HL-60/S4 treated with phorbol 12-myristate 13-acetate at 8.2 ng/mL for 4 days and 3 days (cell line): ENCODE measurements around the gene DRD1.

Experiments
- in situ Hi-C: fragments of 300-500 bp; cut with MboI; formaldehyde crosslinking; loops from 2 replicates; pipeline ENCODE4 v1.15.0; 2022; ENCODE audit warnings: low sequenced_read_pairs

DRD1 gene

DNA sequence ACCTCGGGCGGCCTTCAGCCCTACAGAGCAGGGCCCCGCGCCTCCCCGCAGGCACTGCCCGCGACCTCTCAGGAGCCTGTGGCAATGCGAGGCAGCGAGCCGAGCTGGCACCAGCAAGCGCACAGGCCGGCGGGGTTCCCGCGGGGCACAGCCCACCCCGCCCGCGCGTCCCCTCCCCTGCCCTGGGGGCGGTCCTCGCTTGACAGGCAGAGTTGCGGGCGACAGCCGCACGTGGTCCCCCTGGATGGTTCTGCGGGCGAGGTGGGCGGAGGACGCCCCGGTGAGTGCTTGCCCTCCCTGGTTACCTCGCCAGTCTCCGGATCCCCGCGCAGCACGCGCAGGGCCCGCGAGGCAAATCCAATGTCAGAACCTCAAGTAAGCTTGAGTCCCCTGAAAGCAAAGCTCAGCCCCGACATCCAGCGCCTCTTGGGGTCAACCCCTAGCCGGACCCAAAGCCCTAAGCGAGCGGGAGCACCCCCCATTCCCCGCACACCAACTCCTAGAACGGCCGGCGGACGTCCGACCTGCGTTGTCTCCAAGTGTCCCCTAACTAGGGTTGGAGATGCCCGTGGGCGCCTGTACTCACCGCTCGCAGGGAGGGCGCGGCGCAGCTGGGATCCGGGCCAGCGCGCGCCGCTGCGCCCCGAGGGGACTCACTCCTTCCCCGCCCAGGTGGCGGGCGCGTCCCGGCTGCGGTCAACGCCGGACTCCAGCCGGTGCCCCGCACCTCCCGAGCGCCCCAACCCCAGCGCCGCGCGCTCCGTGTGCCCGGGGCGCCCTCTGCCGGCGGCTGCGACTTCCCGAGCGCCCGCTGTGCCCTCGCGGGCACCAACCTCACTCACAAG lies at the start of gene DRD1:
Gene DRD1, minus strand, starts transcription at position 123 of the 845 bp plus-strand sequence. CDS start 1,083 bp downstream, outside the sequence.
- in situ Hi-C loops = no loop called here

DNA sequence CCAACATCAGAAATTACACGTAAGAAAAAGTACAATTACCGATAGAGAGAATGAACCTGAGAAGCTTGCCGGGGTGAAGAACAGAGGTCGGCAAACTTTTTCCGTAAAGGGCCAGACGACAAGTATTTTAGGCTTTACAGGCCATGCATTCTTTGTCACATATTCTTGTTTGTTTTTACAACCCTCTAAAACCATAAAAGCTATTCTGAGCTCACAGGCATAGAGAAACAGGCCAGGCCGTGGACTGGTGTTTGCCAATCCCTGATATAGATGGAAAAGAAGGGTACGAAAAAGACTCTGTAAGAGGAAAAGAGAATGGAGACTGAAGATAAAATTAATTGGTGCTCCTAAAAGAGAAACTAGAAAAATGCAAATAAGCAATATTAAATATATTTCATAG lies 49.7 kb upstream of the DRD1 start:
- in situ Hi-C loops = no loop called here

DNA sequence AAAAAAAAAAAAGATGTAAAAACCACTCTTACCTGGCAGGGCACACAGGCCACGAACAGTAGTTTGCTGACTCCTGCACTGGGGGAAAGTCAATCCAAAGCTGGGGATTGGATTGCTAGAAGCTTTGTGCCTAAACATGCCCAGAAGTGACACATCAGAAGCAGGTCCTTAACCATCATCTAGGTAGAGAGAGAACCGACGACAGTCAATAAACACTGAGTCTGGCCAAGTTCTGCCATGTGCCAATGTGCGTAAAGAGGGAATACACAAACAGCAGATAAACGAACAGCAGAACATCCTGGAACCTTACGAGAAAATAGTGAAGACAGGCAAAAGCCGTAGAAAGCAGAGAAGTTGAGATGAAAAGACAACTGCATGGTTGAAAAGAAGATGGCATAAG lies 49.3 kb upstream of the DRD1 start:
- in situ Hi-C loops = no loop called here

DNA sequence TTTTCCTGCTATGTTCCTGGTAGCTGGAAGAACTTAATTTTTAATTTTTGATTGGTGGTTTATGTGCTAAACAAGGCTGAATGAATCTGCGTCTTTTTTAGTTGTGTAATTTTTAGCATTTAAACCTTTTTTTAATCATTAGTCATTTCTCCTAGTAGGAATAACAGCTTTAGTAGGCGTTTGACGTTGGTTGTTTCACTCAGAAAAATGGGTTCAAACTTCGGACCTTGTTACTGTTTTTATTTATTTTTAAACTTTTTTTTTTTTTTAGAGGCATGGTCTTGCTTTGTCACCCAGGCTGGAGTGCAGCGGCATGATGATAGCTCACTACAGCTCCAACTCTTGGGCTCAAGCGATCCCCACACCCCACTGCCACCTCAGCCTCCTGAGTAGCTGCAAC lies 47.2 kb upstream of the DRD1 start:
- in situ Hi-C loops = no loop called here

DNA sequence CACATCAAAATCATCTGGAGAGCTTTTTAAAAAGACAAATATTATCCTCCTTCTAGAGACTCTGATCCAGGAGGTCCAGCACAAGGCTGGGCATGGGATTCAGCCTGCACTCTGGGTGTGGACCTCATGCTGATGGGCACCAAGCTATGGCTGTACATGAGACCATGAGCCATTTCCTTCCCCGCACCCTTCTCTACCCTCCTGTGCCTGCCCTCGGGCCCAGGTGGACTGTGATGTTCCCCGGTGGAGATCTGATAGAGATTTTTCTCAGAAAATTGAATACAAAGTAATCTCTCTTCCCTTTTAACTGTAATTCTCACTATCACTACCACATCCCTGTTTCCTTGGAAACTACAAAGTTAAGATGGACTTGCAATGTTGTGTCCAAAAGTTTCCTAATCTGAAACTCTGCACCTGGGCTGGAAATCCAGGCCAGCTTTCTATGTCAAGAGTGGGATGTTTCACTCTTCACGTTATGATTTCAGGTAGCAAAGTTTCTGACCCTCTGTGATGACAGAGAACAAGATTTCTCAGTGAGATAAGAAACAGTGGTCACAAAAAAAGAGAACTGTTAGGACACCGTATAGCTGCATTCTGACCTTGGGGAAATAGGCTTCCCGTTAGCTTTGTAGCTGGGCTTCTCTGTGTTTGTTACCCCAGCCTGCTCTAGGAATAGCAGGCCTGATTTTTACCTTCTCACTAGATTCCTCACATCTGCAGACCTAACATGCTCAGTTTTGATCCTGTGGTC lies 45.9 kb upstream of the DRD1 start:
- in situ Hi-C loops = no loop called here

DNA sequence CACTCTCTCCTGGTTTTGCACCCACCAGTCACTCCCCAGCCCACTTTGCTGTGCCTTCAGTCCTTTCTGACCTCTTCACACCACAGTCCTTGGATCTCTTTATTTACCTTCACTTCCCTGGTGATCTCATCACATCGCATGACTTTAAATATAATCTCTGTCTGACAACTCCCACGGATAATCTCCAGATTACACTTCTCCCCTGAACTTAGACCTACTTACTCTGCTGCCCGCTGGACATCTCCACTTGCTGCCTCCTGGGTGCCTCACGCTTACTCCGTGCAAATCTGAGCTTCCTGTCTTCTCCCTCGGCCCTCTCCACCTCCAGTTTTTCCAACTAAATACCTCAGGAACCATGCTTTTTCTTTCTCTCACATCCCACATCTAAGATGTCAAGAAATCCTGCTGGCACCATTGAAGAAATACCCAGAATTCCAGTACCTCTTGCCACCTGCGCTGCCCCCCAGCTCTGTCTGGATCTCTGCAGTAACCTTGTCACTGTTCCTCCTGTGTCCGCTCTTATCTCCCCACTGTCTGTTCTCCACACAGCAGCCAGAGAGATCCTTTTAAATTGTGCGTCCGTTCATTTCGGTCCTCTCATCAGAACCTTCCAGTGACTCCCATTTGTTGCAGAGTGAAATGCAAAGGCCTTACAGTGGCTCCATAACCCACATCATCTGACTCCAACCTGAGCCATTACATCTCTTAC lies 43.7 kb upstream of the DRD1 start:
- in situ Hi-C loops = no loop called here

DNA sequence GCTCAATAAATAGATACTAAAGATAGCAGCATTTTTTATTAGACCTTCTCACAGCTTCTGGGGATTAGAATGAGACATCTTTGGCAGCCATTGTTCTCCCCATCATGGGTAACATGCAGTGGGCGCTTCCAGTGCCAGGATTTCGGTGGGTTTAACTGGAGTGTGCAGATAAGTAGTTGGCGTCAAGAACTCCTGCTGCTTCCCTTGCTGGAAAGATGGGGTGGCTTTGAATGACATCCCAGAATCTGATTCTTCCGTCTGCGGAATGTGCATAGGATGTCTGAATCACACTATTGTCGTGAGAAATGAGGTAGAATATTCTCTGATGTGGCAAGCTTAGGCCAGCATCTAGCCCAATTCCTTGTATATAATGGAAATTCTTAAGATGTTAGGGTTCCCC lies 41.6 kb upstream of the DRD1 start:
- in situ Hi-C loops = no loop called here

DNA sequence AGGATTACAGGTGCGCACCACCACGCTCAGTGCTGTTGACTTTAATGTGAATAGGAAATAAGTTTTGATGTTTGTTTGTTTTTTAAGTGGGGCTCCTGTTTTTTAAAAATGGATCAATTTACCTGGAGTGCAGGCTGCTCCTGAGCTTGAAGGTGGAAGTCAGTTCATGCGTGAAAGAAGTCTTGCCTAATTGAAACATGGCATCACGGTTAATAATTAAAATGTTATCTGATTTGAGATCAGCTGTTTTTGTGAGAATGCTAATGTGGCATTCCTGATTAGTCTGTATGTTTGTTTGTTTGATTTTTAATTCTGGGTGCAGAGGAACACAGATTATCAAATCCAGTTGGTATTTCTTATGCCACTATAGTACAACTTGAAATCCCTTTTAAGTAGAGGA lies 40.8 kb upstream of the DRD1 start:
- in situ Hi-C loops = no loop called here

DNA sequence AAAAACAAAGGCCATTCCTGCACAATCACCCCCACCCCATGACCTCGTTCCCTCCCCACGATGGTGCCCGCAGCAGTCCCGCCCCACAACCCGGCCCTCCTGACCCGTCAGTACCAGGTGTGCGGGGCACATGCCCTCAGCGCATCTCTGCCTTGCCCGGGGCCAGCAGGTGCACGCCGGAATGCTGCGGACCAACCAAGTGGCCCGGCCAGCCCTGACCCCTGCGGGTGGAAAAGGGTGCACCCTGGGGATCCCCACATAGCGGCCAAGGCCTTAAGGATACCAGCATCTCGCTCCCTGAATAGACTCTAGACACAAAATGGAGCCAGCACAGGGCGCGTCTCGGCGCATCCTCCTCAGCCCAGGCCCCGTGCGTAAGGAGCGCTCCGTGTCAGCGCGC lies 40.3 kb upstream of the DRD1 start:
- in situ Hi-C loops = no loop called here

DNA sequence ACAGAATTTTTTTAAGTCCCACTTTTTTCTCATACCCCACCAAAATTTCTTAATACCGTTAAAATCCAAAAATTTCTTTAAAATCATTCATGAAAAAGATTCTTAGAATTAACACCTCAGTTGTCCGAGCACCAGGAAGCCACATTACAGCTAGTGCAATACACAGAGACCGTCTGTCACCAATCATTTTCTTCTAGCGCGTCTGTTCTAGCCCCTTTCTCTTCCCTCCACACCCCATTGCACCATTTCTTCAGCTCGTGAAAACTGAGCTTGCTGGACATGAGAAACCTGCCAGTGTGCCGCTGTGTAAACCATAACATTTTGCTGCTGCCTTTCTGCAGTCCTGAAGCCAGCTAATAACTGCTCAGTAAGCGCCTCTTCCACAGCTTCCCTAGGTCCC lies 39.4 kb upstream of the DRD1 start:
- in situ Hi-C loops = no loop called here

DNA sequence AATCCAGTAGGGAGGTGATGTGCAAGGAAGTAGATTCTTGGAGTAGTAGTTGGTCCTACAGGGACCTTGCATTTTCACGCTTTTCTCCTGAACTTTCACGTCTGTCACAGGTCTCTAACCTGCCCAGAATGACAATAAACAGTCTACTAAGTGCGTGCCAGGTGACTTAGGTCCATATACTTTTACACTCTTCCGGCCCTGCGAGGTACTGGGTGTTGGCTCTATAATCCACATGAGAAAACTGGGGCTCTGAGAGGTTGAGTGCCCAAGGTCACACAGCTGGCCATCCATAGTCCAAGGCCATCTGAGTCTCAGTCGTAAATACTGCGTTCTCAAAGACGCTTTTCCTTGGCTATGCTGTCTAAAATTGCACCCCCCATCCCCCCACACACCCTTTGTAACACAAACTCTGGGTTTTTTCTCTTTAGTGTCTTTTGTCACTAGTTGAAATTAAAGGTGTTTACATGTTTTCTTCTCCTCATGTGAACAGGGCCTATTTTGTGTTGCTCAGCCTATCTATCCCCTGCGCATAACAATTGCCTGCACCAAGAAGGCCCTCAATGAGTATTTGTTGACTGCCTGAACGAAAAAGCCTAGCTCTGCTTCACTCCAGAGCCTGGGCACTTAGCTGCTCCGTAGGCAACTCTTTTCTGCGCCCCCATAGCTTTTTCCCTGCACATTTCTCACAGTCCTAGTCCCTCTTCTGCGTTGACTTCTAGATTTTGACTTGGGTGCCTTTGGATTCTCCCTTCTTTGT lies 35.3 kb upstream of the DRD1 start:
- in situ Hi-C loops = no loop called here

DNA sequence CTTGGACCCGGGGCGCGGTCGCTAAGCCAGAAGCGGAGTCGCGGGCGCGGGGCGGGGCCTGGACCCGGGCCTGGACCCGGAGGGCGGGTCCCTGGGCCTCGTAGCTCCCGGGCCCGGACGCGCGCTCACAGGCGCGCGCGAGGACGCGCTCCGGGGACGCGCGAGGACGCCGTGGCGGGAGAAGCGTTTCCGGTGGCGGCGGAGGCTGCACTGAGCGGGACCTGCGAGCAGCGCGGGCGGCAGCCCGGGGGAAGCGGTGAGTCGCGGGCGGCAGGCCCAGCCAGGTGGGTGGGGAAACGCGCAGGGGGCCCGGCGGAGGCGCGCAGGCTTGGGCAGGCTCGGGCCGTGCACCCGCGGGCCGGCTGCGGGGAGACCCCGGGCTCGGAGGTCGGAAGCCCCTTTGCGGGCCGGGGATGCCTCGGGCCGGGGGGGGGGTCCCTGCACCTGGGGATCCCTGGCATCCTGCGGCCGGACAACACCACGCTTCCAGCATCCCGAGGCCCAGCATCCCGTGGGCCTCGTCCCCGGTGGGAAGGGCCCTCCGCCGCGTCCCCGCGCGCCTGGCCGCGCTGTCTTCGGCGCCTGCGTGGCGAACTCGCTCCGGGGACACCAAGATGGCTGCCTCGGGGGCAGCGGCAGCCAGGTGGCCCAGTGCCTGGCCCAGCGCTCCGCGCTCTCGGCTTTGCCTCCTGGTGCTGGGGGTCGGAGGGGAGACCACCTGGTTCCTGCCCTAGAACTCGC lies 34.6 kb upstream of the DRD1 start, which contains the start of gene SFXN1:
Gene SFXN1, plus strand, starts transcription at position 177 of the 741 bp plus-strand sequence. CDS start 13,544 bp downstream, outside the sequence.
- in situ Hi-C loops = no loop called here

DNA sequence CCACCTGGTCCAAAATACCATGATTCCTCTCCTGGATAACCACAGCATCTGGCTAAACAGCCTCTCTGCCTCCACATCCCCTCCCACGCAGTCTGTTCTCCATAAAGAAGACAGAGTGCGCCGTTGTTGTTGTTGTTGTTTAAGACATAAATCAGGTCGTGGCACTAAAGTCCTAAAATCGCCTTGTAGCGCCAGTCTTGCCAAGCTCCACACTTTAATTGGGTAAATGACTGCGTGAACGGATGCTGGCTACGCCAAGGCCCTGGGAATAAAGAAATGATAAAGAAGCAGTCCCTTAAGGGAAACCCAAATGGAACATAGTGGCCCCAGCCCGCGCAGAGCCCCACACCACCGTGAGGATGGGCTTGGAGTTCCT lies 34.0 kb upstream of the DRD1 start:
- in situ Hi-C loops = no loop called here

DNA sequence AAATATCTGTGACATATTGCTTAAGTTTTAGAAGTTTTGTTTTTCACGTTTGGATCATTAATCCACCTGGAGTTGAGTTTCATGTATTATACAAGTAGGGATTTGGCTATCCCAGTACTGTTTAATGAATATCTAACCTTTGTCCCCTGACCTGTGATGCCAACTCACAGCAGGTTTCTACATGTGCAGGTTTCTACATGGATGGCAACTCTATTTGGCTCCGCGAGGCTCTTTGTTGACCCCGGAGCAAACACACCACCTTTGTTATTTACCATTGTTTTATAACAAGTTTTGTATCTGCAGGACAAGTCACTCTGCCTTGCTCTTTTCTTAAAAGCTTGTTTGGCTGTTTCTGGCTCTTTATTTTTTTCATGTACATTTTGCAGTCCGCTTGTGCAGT lies 33.5 kb upstream of the DRD1 start:
- in situ Hi-C loops = no loop called here

DNA sequence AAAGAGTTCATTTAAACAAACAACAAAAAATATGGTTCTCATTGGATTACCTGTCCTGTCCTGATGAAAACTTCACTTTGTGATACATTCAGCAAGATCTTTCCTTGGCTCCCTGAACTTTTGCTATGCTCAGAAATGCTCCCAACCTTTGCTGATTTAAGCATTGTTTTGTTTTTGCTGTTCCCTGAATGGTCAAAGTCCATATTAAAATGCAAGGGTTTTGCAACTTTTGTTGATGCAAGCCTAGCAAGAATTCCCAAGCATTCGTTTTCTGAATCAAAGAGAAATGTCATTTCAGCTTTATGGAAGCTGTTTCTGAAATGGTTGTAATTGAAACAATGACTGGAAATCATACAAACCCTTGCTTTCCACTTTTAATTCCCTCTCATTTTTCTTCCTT lies 31.3 kb upstream of the DRD1 start:
- in situ Hi-C loops = no loop called here

DNA sequence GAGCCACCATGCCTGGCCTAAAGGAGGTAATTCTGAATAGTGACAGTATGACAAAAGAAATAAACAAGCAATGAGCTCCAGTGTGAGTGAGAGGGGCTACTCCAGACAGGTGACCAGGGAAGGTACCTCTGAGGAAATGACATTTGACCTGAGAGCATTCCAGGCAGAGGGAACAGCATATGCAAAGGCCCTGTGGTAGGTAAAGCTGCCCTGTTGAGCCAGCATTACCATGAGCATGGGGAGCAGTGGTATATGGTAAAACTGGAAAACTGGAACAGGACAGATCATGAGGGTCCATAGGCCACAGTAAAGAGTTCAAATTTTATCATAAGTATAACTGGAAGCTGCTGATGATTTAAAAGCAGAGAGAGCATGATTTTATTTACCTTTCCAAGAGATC lies 28.4 kb upstream of the DRD1 start:
- in situ Hi-C loops = no loop called here

DNA sequence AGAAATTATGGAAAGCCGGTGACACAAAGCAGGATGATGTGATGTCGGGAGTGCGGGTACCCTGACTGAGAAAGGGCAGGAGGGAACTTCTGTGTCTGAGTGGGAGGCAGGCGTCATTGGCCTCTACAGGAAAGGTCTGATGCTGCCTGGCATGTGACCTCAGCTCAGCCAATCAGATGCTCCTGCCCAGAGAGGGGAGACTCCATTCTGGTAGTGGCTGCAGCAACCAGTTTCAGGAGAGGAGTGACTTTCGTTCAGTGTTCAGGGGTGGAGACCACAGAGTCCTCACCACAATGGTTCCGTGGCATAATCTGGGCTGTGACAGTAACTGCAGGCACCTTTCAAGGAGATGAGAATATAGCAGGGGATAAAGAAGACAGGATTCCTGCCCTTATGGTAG lies 27.6 kb upstream of the DRD1 start:
- in situ Hi-C loops = no loop called here

DNA sequence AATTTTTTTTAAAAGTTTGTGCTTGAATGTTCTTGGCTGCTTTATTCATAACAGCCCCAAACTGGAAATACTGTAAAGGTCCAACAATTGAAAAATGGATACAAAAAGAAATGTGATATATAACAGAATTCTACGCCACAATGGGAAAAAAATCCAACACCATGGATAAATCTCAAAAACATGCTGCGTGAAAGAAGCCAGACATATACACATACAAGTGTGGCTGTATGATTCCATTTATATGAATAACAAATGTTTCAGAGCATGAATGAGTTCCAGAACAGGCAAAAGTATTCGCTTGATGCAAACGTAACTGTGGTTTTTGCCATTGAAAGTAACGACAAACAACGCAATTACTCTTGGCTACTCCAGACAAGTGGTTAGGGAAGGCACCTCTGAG lies 27.2 kb upstream of the DRD1 start:
- in situ Hi-C loops = no loop called here

DNA sequence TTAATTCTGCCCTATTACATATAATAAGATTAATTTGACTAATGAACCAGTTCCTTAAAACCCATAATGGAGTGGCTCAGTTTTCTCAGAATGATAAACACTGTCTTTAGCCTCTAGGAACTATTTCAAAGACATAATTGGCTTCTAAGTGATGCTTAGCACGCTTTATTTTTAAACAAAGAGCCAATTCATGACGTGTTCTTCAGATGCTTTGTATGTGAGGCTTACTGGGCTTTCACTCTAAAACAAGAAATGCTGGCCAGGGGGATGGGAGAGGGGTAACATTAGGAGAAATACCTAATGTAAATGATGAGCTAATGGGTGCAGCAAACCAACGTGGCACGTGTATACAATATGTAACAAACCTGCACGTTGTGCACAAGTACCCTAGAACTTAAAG lies 26.8 kb upstream of the DRD1 start:
- in situ Hi-C loops = no loop called here

DNA sequence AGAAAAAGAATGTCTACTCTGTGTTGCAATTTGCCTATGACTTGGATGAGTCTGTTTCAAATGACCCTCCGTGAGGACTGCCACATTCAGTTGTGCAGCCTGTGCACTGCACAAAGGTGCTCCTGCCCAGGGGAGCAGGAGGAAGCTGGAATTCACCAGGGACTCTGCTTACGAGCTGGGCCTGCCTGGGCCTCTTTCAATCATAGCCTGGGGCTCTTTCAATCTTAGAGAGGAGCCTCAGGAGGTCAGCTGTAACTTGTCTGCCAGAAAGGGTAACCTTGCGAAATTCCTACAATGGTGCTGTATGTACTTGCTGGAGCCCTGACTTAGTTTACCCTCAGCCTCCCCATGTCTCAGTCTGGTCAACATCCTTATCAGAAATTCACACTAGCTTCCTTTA lies 25.9 kb upstream of the DRD1 start:
- in situ Hi-C loops = no loop called here
